A549 (cell line): Measurements from ENCODE around the gene ARHGAP32. TPM values are rescaled to one million over a fixed set of nuclear protein-coding genes. Genes with fewer than 3 reads are reported as not detected.

Experiments used
- ATAC-seq, 2 experiments: fragments of 200-7000 bp in 1 of 2; fragments of >200 bp in 1 of 2; cut with Nextera tagmentation in 1 of 2; cut with Tn5 transposase in 1 of 2; 3 replicates each; pipeline versions ENCODE4 v1.8.0 to v1.9.1; 2018 to 2020; ENCODE audit warnings: mild to moderate bottlenecking in 1 of 2, moderate library complexity in 1 of 2
- CTCF ChIA-PET: fragments of 300-600 bp; sonication (Branson Sonifier 250); formaldehyde crosslinking; extraction: SDS; loops from one replicate; lab custom pipeline; 2021; ENCODE audit warnings: antibody characterized with exemption, inconsistent platforms; lab: Yijun Ruan, JAX
- POLR2A ChIA-PET: fragments of 350-600 bp; formaldehyde crosslinking; extraction: SDS; loops from one replicate; lab custom pipeline; 2021; ENCODE audit warnings: antibody characterized with exemption, inconsistent platforms; lab: Yijun Ruan, JAX
- DNase-seq, 2 experiments: peaks; one replicate each; pipeline versions ENCODE4 v3.0.0 to v3.0.0-alpha.2; 2011 to 2016; ENCODE audit warnings: low read depth in 1 of 2, low spot score in 1 of 2
- FAIRE-seq: peaks from 2 replicates; lab custom pipeline; 2011; peaks lifted over from hg19 to GRCh38; lab: Jason Lieb, UNC
- H3K27ac ChIP-seq, 2 experiments: fragments of >200 bp; sonication (Bioruptor Twin); formaldehyde crosslinking; 3 replicates each; pipeline ENCODE4 v1.5.1; 2016 to 2017
- H3K4me1 ChIP-seq: fragments of >200 bp; sonication (Bioruptor Twin); formaldehyde crosslinking; 3 replicates; pipeline ENCODE4 v1.6.1; 2016
- H3K4me2 ChIP-seq: fragments of >200 bp; sonication (Bioruptor Twin); formaldehyde crosslinking; 3 replicates; pipeline ENCODE4 v1.6.1; 2016
- H3K4me3 ChIP-seq: fragments of >200 bp; sonication (Bioruptor Twin); formaldehyde crosslinking; 3 replicates; pipeline ENCODE4 v1.5.1; 2016
- H3K9me3 ChIP-seq: fragments of >200 bp; sonication (Bioruptor Twin); formaldehyde crosslinking; 3 replicates; pipeline ENCODE4 v1.6.1; 2016
- CBX8 ChIP-seq: fragments of 200-600 bp; sonication (generic); IDR thresholded peaks from 2 replicates; pipeline ENCODE4 v1.6.1; 2016
- CHD4 ChIP-seq: fragments of 200-600 bp; sonication (generic); IDR thresholded peaks from 2 replicates; pipeline ENCODE4 v1.6.1; 2016; ENCODE audit warnings: antibody characterized with exemption, mild to moderate bottlenecking, borderline replicate concordance
- E2F6 ChIP-seq: IDR thresholded peaks from 2 replicates; pipeline ENCODE4 v1.6.1; 2012; ENCODE audit warnings: low read depth, borderline replicate concordance
- EHMT2 ChIP-seq: fragments of 200-600 bp; sonication (generic); IDR thresholded peaks from 2 replicates; pipeline ENCODE4 v1.6.1; 2016; ENCODE audit warnings: antibody characterized with exemption, low read depth, mild to moderate bottlenecking, moderate library complexity
- ESRRA ChIP-seq: fragments of 150-350 bp; IDR thresholded peaks from 2 replicates; pipeline ENCODE4 v1.6.1; 2014; ENCODE audit warnings: mild to moderate bottlenecking, low read length, borderline replicate concordance
- FOSB ChIP-seq: fragments of 250-450 bp; sonication (Bioruptor Pico); IDR thresholded peaks from 2 replicates; pipeline ENCODE4 v1.5.0; 2020; ENCODE audit warnings: mild to moderate bottlenecking, moderate library complexity
- FOXS1 ChIP-seq: fragments of 250-450 bp; sonication (Bioruptor Pico); IDR thresholded peaks from 2 replicates; pipeline ENCODE4 v1.5.0; 2020; ENCODE audit warnings: mild to moderate bottlenecking, moderate library complexity
- GATA3 ChIP-seq: IDR thresholded peaks from 2 replicates; pipeline ENCODE4 v1.6.1; 2012; ENCODE audit warnings: borderline replicate concordance
- HDAC2 ChIP-seq: fragments of 200-600 bp; sonication (generic); IDR thresholded peaks from 2 replicates; pipeline ENCODE4 v1.6.1; 2016
- HMGXB4 ChIP-seq: fragments of 250-450 bp; sonication (Bioruptor Pico); IDR thresholded peaks from 2 replicates; pipeline ENCODE4 v1.5.0; 2021; ENCODE audit warnings: mild to moderate bottlenecking, moderate library complexity, borderline replicate concordance
- HOXA7 ChIP-seq: fragments of 250-450 bp; sonication (Bioruptor Pico); IDR thresholded peaks from 2 replicates; pipeline ENCODE4 v1.5.0; 2020; ENCODE audit warnings: mild to moderate bottlenecking, moderate library complexity
- HOXB5 ChIP-seq: fragments of 250-450 bp; sonication (Bioruptor Pico); IDR thresholded peaks from 2 replicates; pipeline ENCODE4 v1.5.0; 2020; ENCODE audit warnings: mild to moderate bottlenecking, moderate library complexity
- JUNB ChIP-seq: fragments of >200 bp; sonication (Bioruptor Twin); formaldehyde crosslinking; IDR thresholded peaks from 2 replicates; pipeline ENCODE4 v1.6.1; 2016
- KDM5A ChIP-seq: fragments of 200-600 bp; sonication (generic); IDR thresholded peaks from 2 replicates; pipeline ENCODE4 v1.6.1; 2016; ENCODE audit warnings: antibody characterized with exemption, mild to moderate bottlenecking
- MAX ChIP-seq: IDR thresholded peaks from 2 replicates; pipeline ENCODE4 v1.6.1; 2012
- MYC ChIP-seq: IDR thresholded peaks from 2 replicates; pipeline ENCODE4 v1.6.1; 2012; ENCODE audit warnings: mild to moderate bottlenecking, inconsistent platforms, low read length, improper control_type of control experiment, borderline replicate concordance
- PHF8 ChIP-seq: fragments of 200-600 bp; sonication (generic); IDR thresholded peaks from 2 replicates; pipeline ENCODE4 v1.6.1; 2016; ENCODE audit warnings: low read depth, mild to moderate bottlenecking, antibody characterized with exemption, moderate library complexity, borderline replicate concordance
- POLR2AphosphoS2 ChIP-seq: conservative IDR thresholded peaks from 2 replicates; pipeline ENCODE4 v1.6.1; 2012; ENCODE audit warnings: low read length, improper control_type of control experiment, inconsistent platforms
- RAD21 ChIP-seq, 2 experiments: fragments of >200 bp in 1 of 2; sonication (Bioruptor Twin) in 1 of 2; formaldehyde crosslinking in 1 of 2; IDR thresholded peaks in 1 of 2; conservative IDR thresholded peaks in 1 of 2; 2 replicates in 1 of 2; 3 replicates in 1 of 2; pipeline ENCODE4 v1.6.1; 2012 to 2018; ENCODE audit warnings: inconsistent platforms in 1 of 2
- REST ChIP-seq: fragments of 200-600 bp; sonication (generic); IDR thresholded peaks from 2 replicates; pipeline ENCODE4 v1.6.1; 2016; ENCODE audit warnings: antibody characterized with exemption, mild to moderate bottlenecking, moderate library complexity
- RFX5 ChIP-seq: fragments of 450-650 bp; IDR thresholded peaks from 2 replicates; pipeline ENCODE4 v1.7.1; 2014; ENCODE audit warnings: antibody characterized with exemption, mild to moderate bottlenecking, moderate library complexity
- RNF2 ChIP-seq: fragments of 200-600 bp; sonication (generic); IDR thresholded peaks from 2 replicates; pipeline ENCODE4 v1.6.1; 2016; ENCODE audit warnings: low read depth, mild to moderate bottlenecking, antibody characterized with exemption, moderate library complexity, borderline replicate concordance
- TP53 ChIP-seq: fragments of 250-450 bp; sonication (Bioruptor Pico); IDR thresholded peaks from 2 replicates; pipeline ENCODE4 v1.5.0; 2021; ENCODE audit warnings: mild to moderate bottlenecking, moderate library complexity
- USF2 ChIP-seq: fragments of 450-650 bp; IDR thresholded peaks from 2 replicates; pipeline ENCODE4 v1.6.1; 2014; ENCODE audit warnings: antibody characterized with exemption
- ZC3H11A ChIP-seq: fragments of 450-650 bp; IDR thresholded peaks from 2 replicates; pipeline ENCODE4 v1.6.1; 2014; ENCODE audit warnings: antibody characterized with exemption, mild to moderate bottlenecking
- ZFP36 ChIP-seq: fragments of 450-650 bp; IDR thresholded peaks from 2 replicates; pipeline ENCODE4 v1.6.1; 2014; ENCODE audit warnings: borderline replicate concordance; ENCODE audit not compliant: partially characterized antibody
- ZNF302 ChIP-seq: fragments of 250-450 bp; sonication (Bioruptor Pico); IDR thresholded peaks from 2 replicates; pipeline ENCODE4 v1.9.0; 2021; ENCODE audit warnings: inconsistent platforms, mild to moderate bottlenecking, moderate library complexity
- WGBS: methylation state at CpG from one replicate; pipeline ENCODE4 v1.1.6; 2017; ENCODE audit errors: missing lambda C conversion rate; 5-methylcytosine and 5-hydroxymethylcytosine counted together
- polyA plus RNA-seq, 4 experiments: library from polyadenylated mRNA; depleted of rRNA in 3 of 4; stranded (reverse); fragments of >200 nt; fragmentation: RNase III in 1 of 4; extraction: RNeasy Plus Mini Kit Qiagen cat#74134 plus additional on column Dnase treatment in 1 of 4; gene quantifications; 2 replicates in 3 of 4; 3 replicates in 1 of 4; pipeline ENCODE4 v1.2.3, GENCODE V29; 2011 to 2017

Gene ARHGAP32
- polyA plus RNA-seq, 2 of the 4 experiments (the other 2 are of a cell fraction), result 4.4 to 9.0 TPM

- TF ChIP-seq FOSB (CRISPR knock-in tag) (no peak), REST (no peak), CHD4 (no peak), ZC3H11A (no peak), ESRRA (no peak), HMGXB4 (CRISPR knock-in tag) (no peak), MAX (no peak)
- no peak overlapping the region for H3K27ac ChIP-seq
- H3K4me3 ChIP-seq, result no peak overlapping the region
- ATAC-seq (no peak), FAIRE-seq (no peak), DNase-seq (no peak)
- ChIA-PET POLR2A (no interaction called here), CTCF (interaction anchor here (1.2 to 2.8 kb wide), 2 partner anchors 19 to 21 kb away, joined by 3 to 7 read pairs; no protein-coding TSS in a partner anchor)
- no peaks in the 10 kb centered on the region for H3K9me3 ChIP-seq
- H3K4me1 ChIP-seq, result no peaks in the 10 kb centered on the region
- no peak overlapping the region for H3K4me2 ChIP-seq
- 94% methylated on average over 1 of the region's 2 CpGs for WGBS
Observed at GRCh38 chr11:128925250-128925600, 266.9 kb downstream of the ARHGAP32 start.

GRCh38 chr11:128924510-128925249 lies 267.4 kb downstream of the ARHGAP32 start:
- Histone ChIP-seq H3K4me3 (no peak overlapping the region), H3K9me3 (no peaks in the 10 kb centered on the region), H3K27ac (no peak overlapping the region), H3K4me2 (no peak overlapping the region), H3K4me1 (no peaks in the 10 kb centered on the region)
- POLR2A ChIA-PET, result no interaction called here
- CTCF ChIA-PET, result interaction anchor here (1.2 to 2.8 kb wide), 2 partner anchors 18 to 20 kb away, joined by 3 to 7 read pairs; no protein-coding TSS in a partner anchor
- ATAC-seq, result no peak
- no peak for FAIRE-seq
- 64% methylated on average over 13 of the region's 16 CpGs for WGBS
- no peak for DNase-seq
- TF ChIP-seq CBX8, result no peak
- TF ChIP-seq RAD21 (conservative IDR thresholded peaks at IDR 0.05 in 1 of 2, IDR thresholded peaks at IDR 0.05 in 1 of 2), result no peak
- no peak for TF ChIP-seq ZNF302 (CRISPR knock-in tag)
- no peak for TF ChIP-seq RNF2
- TF ChIP-seq JUNB, result no peak

GRCh38 chr11:128924104-128924503 lies 268.0 kb downstream of the ARHGAP32 start:
- DNase-seq, result no peak
- Histone ChIP-seq H3K4me3 (no peak overlapping the region), H3K9me3 (no peaks in the 10 kb centered on the region), H3K4me1 (no peaks in the 10 kb centered on the region), H3K27ac (no peak overlapping the region), H3K4me2 (no peak overlapping the region)
- 61% methylated on average over 7 of the region's 7 CpGs for WGBS
- no peak for ATAC-seq
- ChIA-PET CTCF (interaction anchor here (2.8 kb wide), 1 partner anchor 18 kb away, joined by 7 read pairs; no protein-coding TSS in a partner anchor), POLR2A (no interaction called here)
- FAIRE-seq, result no peak
- no peak for TF ChIP-seq FOSB (CRISPR knock-in tag)
- TF ChIP-seq HDAC2, result no peak
- no peak for TF ChIP-seq RFX5
- TF ChIP-seq HOXB5 (CRISPR knock-in tag), result no peak
- TF ChIP-seq POLR2AphosphoS2, result no peak
- TF ChIP-seq TP53, result no peak
- TF ChIP-seq EHMT2, result no peak
- TF ChIP-seq USF2, result no peak
- no peak for TF ChIP-seq MYC
- TF ChIP-seq HOXA7 (CRISPR knock-in tag), result no peak
- TF ChIP-seq FOXS1 (CRISPR knock-in tag), result no peak
- no peak for TF ChIP-seq ZFP36
- TF ChIP-seq GATA3, result no peak
- no peak for TF ChIP-seq E2F6
- no peak for TF ChIP-seq KDM5A
- no peak for TF ChIP-seq PHF8
- no peak for TF ChIP-seq ESRRA
- TF ChIP-seq, all 56 proteins: peak for 0
